Kidney (tissue), 14 donors: ENCODE measurements around the gene SPEN. TPM values are rescaled to one million over a fixed set of nuclear protein-coding genes. Genes with fewer than 3 reads are reported as not detected.
"Not testable (repeated sequence)": the region's sequence is repeated elsewhere in the genome, so short reads cannot be mapped to it uniquely, and the experiment has no call there.

Experiments
- DNase-seq, 5 donors: peaks; one replicate each; pipeline ENCODE4 v3.0.0-alpha.2; 2013 to 2020
- FAIRE-seq: peaks from 2 replicates; lab custom pipeline; 2012; peaks lifted over from hg19 to GRCh38; lab: Jason Lieb, UNC
- H3K27ac ChIP-seq, 2 donors: one replicate each; pipeline ENCODE4 v1.7.0; 2013; ENCODE audit warnings: low read depth in 2 of 2, low read length in 2 of 2, inconsistent platforms in 1 of 2
- H3K27me3 ChIP-seq: one replicate; pipeline ENCODE4 v1.7.1; 2013; ENCODE audit warnings: low read length, inconsistent platforms; ENCODE audit not compliant: control insufficient read depth, insufficient read depth
- H3K36me3 ChIP-seq, 3 donors: one replicate each; pipeline versions ENCODE4 v1.7.0 to v1.7.1; 2013; ENCODE audit warnings: low read length in 3 of 3, control low read depth in 1 of 3, inconsistent platforms in 1 of 3; ENCODE audit not compliant: insufficient read depth in 3 of 3, control insufficient read depth in 2 of 3
- H3K4me1 ChIP-seq, 3 donors: one replicate each; pipeline versions ENCODE4 v1.7.0 to v1.7.1; 2013; ENCODE audit warnings: low read length in 3 of 3, inconsistent platforms in 1 of 3, low read depth in 1 of 3; ENCODE audit not compliant: control insufficient read depth in 2 of 3, insufficient read depth in 2 of 3
- H3K4me3 ChIP-seq, 3 donors: one replicate each; pipeline versions ENCODE4 v1.7.0 to v1.8.1; 2013; ENCODE audit warnings: low read length in 3 of 3, control low read depth in 1 of 3, inconsistent platforms in 1 of 3
- H3K9ac ChIP-seq, 3 donors: one replicate each; pipeline versions ENCODE4 v1.7.0 to v1.7.1; 2013; ENCODE audit warnings: low read length in 3 of 3, control low read depth in 1 of 3, inconsistent platforms in 1 of 3
- H3K9me3 ChIP-seq, 3 donors: one replicate each; pipeline versions ENCODE4 v1.7.0 to v1.7.1; 2013; ENCODE audit warnings: low read length in 3 of 3, control low read depth in 1 of 3, inconsistent platforms in 1 of 3; ENCODE audit not compliant: control insufficient read depth in 2 of 3, insufficient read depth in 1 of 3
- intact Hi-C: fragments of 100-400 bp; cut with DNase I; formaldehyde crosslinking; loops from one replicate; pipeline ENCODE4 v1.11.1; 2022
- polyA plus RNA-seq: library from polyadenylated mRNA; stranded (reverse); fragments of 350-450 nt; fragmentation: Illumina TruSeq; extraction: RNeasy Lipid Tissue Mini Kit (QIAGEN cat#74804); gene quantifications from one replicate; pipeline ENCODE4 v1.2.3, GENCODE V29; 2014; ENCODE audit warnings: low read depth, low replicate concordance; ENCODE audit not compliant: insufficient read depth
- total RNA-seq: library from RNA; stranded (reverse); fragmentation: NEBNext Ultra II Directional; extraction: Animal tissue kit (Norgen Biotek cat#: 25700); gene quantifications from one replicate; pipeline ENCODE4 v1.2.1, GENCODE V29; 2021
- TF ChIP-seq, protein P1 (sequence below): IDR thresholded peaks from 3 replicates; pipeline ENCODE4 v1.5.1; 2012; ENCODE audit warnings: mild to moderate bottlenecking, moderate library complexity, borderline replicate concordance; ENCODE audit not compliant: insufficient read depth; ENCODE audit errors: extremely low read depth
- donor health status: control.
- donor health status: control.
- donor health status: control.
- donor health status: control.
- donor health status: control.
- donor health status: DM: yes; HTN: yes; CAD: no.
- donor health status: Normal renal cell carcinoma (clear cell type).

SPEN gene
- total and polyA plus RNA-seq, 2 donors from 2014 or later: 9.4 to 70.7 TPM

DNA sequence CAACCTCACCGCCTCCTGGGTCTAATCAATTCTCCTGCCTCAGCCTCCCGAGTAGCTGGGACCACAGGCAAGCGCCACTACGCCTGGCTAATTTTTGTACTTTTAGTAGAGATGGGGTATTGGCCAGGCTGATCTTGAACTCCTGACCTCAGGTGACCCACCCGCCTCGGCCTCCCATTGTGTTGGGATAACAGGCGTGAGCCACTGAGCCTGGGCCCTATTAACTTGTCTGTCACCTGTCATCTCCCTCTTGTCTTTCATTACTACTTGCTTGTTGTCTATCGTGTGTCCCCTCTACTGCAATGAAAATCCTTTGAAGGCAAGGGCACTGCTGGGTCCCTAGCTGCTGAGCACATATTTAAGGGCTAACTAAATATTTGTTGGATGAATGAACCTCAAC is 43.4 kb upstream of the SPEN start:
- Histone ChIP-seq H3K27me3 (no peaks in the 10 kb centered on the region), H3K4me1 (peaks cover 0 to 21% (median 18%) of the 10 kb centered on the region in 3 donors), H3K36me3 (no peaks in the 10 kb centered on the region), H3K27ac (no peak overlapping the region), H3K4me3 (no peak overlapping the region), H3K9ac (no peak overlapping the region), H3K9me3 (no peaks in the 10 kb centered on the region)
- FAIRE-seq: no peak
- DNase-seq: peak in 2 of 5 donors; percentile 37 to 47
- intact Hi-C loops: no loop called here
- TF ChIP-seq, protein P1, sequence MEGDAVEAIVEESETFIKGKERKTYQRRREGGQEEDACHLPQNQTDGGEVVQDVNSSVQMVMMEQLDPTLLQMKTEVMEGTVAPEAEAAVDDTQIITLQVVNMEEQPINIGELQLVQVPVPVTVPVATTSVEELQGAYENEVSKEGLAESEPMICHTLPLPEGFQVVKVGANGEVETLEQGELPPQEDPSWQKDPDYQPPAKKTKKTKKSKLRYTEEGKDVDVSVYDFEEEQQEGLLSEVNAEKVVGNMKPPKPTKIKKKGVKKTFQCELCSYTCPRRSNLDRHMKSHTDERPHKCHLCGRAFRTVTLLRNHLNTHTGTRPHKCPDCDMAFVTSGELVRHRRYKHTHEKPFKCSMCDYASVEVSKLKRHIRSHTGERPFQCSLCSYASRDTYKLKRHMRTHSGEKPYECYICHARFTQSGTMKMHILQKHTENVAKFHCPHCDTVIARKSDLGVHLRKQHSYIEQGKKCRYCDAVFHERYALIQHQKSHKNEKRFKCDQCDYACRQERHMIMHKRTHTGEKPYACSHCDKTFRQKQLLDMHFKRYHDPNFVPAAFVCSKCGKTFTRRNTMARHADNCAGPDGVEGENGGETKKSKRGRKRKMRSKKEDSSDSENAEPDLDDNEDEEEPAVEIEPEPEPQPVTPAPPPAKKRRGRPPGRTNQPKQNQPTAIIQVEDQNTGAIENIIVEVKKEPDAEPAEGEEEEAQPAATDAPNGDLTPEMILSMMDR: no peak

DNA sequence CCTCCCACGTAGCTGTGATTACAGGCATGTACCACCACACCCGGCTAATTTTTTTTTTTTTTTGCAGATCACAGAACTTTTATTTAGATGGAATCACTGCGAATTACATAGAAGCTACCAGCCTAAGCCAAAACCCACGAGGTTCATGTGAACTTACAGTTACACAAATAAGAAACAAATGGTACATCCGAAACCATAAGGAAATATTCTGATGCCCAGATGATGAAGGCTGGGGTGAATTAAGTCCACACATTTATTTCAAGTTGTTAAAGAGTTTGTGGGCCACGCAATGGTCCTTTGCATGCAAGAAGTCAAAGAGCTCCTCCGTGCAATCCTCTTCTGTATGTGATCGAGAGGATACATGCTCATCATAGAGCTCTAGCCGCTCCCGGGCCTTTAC is 40.4 kb upstream of the SPEN start:
- no peaks in the 10 kb centered on the region for H3K9me3 ChIP-seq
- H3K27me3 ChIP-seq: no peaks in the 10 kb centered on the region
- TF ChIP-seq, protein P1: no peak
- no peak overlapping the region for H3K4me3 ChIP-seq
- H3K27ac ChIP-seq: no peak overlapping the region
- H3K9ac ChIP-seq: no peak overlapping the region
- FAIRE-seq (no peak), DNase-seq (peak in 1 of 5 donors; percentile 8)
- no peaks in the 10 kb centered on the region for H3K4me1 ChIP-seq
- intact Hi-C loops: no loop called here
- H3K36me3 ChIP-seq: no peaks in the 10 kb centered on the region

DNA sequence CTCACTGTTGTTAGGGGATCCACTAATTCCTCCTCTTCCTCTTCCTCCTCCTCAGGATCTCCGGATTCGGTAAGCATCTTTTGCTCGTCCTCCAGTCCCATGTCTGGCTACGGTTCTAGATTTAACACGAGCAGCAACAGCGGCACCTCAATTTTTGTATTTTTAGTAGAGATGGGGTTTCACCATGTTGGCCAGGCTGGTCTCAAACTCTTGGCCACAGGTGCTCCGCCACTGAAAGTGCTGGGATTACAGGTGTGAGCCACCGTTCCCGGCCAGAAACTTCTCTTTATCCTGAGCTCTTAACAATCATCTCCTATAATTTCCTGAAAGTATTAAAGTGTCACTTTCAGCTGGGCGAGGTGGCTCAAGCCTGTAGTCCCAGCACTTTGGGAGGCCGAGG is 40.0 kb upstream of the SPEN start, which contains the start of gene UQCRHL:
Gene UQCRHL (minus strand): TSS at position 101 of the 400 bp plus-strand sequence. CDS start 0 bp downstream, at position 101.
- FAIRE-seq, H3K9ac ChIP-seq, H3K9me3 ChIP-seq, H3K36me3 ChIP-seq, intact Hi-C loops, H3K4me3 ChIP-seq, H3K27ac ChIP-seq, H3K27me3 ChIP-seq, H3K4me1 ChIP-seq: not testable (repeated sequence)
- peak in 1 of 5 donors; percentile 23 for DNase-seq

DNA sequence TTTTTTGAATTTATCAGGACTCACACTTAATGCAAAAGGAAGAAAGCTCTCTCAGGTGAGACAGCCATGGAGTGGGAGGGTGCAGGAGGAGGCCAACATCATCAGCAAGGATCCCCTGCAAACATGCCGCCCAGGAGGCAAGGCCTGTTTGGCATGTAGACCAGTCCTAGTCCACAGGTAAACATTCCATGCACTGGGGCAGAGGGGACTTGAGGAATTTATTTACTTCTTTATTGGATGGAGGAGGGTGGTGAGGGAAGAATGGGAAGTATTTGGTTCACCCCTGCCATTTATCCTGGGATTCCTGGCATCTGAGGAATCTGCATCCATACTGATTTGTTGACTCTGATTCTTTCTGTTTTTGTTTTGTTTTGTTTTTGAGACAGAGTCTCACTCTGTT is 38.6 kb upstream of the SPEN start:
- H3K4me1 ChIP-seq: no peaks in the 10 kb centered on the region
- no peak overlapping the region for H3K27ac ChIP-seq
- DNase-seq (no peak), FAIRE-seq (no peak)
- no peaks in the 10 kb centered on the region for H3K27me3 ChIP-seq
- no peak overlapping the region for H3K4me3 ChIP-seq
- H3K9me3 ChIP-seq: no peaks in the 10 kb centered on the region
- H3K9ac ChIP-seq: no peak overlapping the region
- no peaks in the 10 kb centered on the region for H3K36me3 ChIP-seq
- TF ChIP-seq, protein P1: no peak
- intact Hi-C loops: no loop called here
